Testis (tissue), 2 donors: ENCODE results near the gene RRAD.

ENCODE experiments used
- CTCF ChIP-seq, 3 experiments: fragments of 450-650 bp in 2 of 3; fragments of 200-600 bp in 1 of 3; sonication (generic) in 1 of 3; IDR thresholded peaks; one replicate each; pipeline ENCODE4 v1.5.1; 2016 to 2019; ENCODE audit warnings: antibody characterized with exemption in 3 of 3, mild to moderate bottlenecking in 2 of 3, moderate library complexity in 1 of 3
- POLR2A ChIP-seq: fragments of 450-650 bp; IDR thresholded peaks from one replicate; pipeline ENCODE4 v1.6.1; 2017; ENCODE audit warnings: antibody characterized with exemption, mild to moderate bottlenecking, moderate library complexity

- TF ChIP-seq CTCF (IDR thresholded peaks at IDR 0.05) (no peak), POLR2A (no peak)
These were observed 4.2 kb downstream of the RRAD start for GRCh38 chr16:66920924-66921680.
